HG02970 (cell line): ENCODE measurements around the gene PTPN4.
"Not testable (repeated sequence)": the region's sequence is repeated elsewhere in the genome, so short reads cannot be mapped to it uniquely, and the experiment has no call there.

Experiments used
- ATAC-seq: cut with Tn5 transposase; IDR thresholded peaks from one replicate; pipeline ENCODE4 v1.9.1; 2021; ENCODE audit warnings: mild to moderate bottlenecking, moderate library complexity, moderate number of reproducible peaks; ENCODE audit not compliant: unreplicated experiment, low FRiP score

PTPN4 gene

DNA sequence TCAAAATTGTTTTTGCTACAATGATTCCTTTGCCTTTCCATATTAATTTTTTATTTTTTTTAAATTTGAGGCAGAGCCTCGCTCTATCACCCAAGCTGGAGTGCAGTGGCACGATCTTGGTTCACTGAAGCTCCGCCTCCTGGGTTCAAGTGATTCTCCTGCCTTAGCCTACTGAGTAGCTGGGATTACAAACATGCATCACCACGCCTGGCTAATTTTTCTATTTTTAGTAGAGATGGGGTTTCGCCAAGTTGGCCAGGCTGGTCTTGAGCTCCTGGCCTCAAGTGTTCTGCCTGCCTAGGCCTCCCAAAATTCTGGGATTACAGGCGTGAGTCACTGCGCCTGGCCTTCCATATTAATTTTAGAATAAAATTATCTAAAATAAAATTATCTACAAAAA is 41.3 kb downstream of the PTPN4 start:
- ATAC-seq = no peak

DNA sequence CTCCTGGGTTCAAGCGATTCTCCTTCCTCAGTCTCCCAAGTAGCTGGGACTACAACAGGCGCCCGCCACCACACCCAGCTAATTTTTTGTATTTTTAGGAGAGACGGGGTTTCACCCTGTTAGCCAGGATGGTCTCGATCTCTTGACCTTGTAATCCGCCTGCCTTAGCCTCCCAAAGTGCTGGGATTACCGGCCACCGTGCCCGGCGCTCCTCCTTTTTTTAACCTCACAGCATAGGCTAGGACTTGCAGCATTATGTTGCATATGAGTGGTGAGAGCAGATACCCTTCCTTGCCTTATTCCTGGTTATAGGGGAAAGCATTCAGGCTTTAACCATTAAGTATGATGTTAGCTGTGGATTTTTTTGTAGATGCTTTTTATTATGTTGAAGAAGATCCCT is 42.3 kb downstream of the PTPN4 start:
- ATAC-seq = not testable (repeated sequence)

DNA sequence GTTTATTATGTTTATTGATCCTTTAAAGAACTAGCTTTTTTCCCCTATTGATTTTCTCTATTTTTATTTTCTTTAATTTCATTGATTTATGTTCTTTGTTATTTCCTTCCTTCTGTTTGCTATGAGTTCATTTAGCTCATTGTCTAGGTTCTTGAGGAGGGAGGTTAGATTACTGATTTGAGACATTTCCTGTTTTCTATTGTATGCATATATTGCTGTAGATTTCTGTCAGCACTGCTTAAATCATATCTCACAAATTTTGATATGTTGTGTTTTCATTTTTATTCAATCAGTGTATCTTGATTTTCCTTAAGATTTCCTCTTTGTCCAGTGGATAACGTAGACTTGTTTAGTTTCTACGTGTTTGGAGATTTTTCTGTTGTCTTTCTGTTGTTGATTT is 43.4 kb downstream of the PTPN4 start:
- ATAC-seq = no peak

DNA sequence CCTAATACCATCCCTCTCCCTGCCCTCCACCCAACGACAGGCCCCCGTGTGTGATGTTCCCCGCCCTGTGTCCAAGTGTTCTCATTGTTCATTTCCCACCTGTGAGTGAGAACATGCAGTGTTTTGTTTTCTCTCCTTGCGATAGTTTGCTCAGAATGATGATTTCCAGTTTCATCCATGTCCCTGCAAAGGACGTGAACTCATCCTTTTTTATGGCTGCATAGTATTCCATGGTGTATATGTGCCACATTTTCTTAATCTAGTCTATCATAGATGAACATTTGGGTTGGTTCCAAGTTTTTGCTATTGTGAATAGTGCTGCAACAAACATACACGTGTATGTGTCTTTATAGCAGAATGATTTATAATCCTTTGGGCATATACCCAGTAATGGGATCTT is 44.7 kb downstream of the PTPN4 start:
- not testable (repeated sequence) for ATAC-seq

DNA sequence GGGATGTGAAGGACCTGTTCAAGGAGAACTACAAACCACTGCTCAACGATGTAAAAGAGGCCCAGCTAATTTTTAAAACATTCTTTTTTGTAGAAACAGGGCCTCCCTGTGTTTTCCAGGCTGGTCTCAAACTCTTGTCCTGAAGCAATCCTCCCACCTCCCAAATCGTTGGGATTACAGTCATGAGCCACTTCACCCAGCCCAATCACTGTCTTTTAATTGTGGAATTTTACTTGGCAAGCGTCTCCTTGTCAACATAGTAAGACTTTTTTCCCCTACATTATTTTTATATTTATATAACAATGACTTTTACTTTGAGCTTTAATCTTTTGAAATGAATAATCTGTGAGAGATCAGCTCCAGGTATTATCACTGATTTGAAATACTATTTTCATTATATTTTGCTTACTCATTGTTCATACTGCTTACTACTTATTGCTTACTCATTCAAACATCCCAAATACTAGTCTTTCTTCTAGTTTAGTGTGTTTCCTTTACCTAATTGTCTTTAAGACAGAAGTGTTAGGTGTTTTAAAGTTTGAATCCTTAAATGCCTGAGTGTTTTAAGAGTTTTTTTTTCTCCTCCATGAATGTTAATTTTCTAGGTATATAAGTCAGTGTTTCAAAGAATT is 48.9 kb downstream of the PTPN4 start:
- ATAC-seq = no peak

DNA sequence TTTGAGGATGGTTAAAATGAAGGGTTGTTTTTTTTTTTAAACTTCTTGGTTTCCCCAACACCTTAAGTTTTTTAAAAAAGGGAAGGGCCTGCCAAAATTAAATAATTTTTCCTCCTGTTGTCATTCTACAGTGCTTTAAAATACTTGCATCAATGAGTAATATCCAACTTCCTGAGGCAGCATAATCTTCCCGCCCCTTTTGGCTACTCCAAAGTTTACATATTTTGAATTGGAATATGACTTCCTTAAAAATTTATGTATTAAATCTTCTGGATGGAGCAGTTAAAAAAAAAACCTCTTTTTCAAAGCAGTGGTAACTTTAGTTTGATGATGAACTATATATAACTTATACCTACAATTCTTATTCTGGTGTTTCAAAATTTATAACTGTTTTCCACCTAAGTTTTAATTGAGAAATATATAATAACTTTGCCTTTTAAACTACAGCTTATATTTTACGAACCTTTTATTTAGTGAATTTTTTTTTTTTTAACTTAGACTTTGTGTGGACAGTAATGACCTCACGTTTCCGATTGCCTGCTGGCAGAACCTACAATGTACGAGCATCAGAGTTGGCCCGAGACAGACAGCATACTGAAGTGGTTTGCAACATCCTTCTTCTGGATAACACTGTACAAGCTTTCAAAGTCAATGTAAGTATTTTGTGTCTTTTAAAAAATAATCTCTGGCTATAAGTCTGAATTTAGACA is 49.8 kb downstream of the PTPN4 start:
- ATAC-seq = no peak

DNA sequence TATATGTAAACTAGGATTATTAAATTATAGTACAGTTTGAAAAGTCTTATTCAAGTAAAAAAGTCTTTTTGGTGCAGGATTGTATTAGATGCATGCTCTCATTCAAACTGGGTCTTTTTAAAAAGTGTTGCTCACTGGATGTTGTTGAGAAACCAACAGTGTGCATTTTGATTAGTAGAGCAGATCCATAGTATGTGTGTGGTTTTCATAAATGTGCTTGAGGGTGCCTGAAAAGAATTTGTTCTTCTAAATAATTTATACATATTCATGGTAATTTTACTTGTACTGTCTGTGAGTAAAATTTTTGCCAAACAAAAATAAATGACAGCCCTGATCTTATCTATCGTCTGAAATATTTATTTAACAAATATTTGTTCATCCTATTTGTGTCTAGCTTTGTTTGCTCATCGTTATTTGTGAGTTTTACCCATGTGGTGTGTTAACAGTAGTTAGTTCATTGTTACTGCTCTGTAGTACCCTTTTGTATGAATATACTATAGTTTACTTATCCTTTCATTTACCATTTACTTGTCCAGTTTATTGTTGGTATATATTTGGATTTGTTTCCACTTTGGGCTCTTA is 50.4 kb downstream of the PTPN4 start:
- no peak for ATAC-seq

DNA sequence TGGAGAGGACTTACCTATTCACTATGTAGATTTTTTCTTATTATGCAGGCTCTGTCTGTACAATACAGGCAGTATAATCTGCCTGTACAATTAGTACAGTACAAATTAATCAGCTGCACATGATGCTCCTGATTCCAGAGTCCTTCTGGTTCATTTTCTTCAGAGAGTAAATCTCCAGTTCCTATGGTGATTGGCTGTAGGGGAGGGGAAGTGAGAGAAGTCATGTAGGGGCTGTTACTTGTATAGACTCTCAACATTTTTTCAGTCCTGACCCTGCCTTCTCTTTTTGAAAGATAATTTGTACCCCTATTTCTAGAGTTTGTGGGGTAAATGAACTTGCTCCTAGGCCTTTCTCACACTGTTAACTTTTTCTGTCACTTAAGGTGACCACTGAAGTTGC is 54.5 kb downstream of the PTPN4 start:
- no peak for ATAC-seq

DNA sequence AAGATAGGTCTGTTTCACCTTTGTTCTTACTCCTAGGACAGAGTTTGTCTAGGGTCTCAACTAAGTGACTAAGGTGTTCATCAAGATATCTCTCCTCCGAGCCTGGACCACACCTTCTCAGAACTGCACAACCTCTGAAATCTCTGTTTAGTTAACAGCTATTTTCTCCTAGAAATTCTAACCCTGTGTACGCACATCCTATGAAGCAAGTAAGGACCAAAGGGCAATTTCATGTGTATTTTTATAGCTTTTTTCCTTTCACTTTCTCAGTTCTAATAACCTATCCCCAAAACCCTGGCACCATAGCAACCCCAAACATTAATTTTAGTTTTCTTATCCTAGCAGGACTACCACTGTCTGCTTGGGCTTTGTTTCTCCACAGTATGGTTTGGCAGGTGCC is 59.1 kb downstream of the PTPN4 start:
- no peak for ATAC-seq

DNA sequence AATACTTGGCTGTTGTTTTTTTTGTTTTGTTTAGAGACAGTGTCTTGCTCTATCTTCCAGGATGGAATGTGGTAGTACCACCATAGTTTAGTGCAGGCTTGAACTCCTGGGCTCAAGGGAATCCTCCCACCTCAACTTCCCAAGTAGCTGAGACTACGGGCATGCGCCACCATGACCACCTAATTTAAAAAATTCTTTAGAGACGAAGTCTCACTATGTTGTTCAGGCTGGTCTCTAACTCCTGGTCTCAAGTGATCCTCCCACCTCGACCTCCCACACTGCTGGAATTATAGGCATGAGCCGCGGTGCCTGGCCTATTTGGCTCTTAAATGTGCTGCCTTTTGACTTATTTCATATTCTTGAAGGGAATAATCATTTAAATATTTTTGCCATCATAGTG is 60.1 kb downstream of the PTPN4 start:
- ATAC-seq = no peak

DNA sequence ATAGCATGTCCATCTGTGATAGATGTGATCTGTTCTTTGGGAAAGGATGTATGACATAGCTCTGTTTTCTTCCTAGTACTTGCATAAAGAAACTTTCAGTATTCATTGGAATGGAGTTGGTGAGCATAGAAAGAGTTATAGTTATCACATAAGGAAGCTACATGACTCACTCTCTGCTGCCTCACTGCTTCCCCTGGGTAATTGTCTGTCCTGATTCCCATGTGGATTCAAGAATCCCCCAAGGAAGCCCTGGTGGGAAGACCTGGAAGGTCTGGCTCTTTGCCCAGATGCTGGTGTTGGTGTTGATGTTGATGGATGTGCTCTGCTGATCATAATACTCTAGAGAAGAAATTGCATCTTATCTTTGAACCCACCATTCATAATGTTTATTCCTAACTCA is 60.6 kb downstream of the PTPN4 start:
- no peak for ATAC-seq

DNA sequence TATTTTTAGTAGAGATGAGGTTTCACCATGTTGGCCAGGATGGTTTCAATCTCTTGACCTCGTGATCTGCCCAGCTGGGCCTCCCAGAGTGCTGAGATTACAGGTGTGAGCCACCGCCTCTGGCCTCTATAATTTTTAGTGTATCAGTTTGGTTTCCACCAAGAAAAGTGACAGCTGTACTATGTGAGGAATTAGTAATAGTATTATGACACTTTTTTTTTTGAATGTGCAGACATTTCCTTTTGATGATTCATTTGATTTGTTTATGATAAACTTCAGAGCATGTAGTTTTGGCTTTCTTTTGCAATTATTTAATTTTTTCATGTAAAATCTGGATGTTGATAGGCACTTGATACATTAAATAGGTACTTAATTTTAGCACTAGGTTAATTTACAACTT is 61.5 kb downstream of the PTPN4 start:
- no peak for ATAC-seq

DNA sequence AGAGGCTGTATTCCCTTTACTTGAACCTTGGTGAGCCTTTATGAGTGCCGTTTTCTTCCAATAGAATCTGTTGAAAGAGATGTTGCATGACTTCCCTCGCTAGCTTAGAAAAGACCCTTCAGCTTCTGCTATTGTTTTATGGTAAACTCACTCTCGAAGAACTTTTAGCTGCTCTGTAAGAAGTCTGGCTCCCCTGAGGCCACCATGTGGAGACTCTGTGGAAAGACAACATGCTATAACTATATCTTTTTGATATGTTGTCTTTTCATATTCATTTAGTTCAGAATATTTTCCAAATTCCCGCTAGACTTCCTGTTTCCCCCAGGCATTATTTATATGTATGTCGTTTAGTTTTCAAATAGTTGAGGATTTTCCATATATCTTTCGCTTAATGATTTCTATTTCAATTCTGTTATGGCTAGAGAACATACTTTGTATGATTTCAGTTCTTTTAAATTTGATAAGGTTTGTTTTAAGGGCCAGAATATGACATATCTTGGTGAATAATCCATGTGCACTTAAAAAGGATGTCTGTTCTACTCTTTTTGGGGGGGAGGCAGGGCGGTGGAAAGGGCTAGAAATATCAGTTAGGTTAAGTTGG is 64.1 kb downstream of the PTPN4 start:
- no peak for ATAC-seq

DNA sequence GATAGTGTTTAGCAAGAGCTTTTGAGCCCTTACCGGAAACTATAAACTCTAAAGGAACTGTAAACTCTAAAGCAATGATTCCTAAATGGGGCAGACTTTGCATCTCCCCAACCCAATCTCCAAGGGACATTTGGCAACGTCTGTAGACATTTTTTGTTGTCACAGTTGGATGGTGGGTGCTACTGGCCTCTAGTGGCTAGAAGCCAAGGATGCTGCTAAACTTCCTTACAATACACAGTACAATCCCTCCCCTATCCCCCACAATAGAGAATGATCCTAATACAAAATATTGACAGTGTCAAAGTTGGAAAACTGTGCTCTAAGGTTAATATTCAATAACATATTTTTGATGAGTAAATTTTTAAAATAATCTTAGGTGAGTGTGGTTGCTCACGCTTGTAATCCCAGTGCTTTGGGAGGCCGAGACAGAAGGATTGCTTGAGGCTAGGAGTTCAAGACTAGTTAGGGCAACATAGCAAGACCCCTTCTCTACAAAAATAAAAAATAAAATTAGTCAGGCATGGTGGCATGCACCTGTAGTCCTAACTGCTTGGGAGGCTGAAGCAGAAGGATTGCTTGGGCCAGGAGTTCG is 66.7 kb downstream of the PTPN4 start:
- no peak for ATAC-seq

DNA sequence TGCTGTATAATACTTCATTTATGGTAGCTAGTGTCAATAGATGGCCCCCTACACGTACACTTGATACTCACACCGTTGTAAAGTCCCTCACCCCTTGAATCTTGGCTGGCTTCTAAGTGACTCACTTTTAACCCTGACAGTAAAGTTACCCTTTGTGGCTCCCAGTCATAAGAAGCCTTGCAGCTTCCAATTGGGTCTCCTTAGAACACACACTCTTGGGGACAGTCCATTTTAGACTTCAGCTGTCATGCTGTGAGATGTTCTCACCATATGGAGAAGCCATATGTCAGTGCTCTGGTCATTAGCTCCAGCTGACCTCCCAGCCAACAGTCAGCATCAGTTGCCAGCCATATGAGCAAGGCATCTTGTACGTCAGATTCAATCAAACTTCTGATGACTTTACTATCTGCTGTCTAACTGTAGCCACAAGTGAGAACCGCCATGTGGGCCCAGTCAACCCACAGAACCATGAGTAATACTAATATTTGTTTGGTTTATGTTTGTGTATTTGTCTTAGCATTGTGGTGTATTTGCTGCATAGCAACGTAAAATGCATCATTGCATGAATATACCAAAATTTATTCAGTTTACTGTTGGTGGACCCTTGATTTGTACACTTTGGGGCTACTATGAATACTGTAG is 68.3 kb downstream of the PTPN4 start:
- no peak for ATAC-seq

DNA sequence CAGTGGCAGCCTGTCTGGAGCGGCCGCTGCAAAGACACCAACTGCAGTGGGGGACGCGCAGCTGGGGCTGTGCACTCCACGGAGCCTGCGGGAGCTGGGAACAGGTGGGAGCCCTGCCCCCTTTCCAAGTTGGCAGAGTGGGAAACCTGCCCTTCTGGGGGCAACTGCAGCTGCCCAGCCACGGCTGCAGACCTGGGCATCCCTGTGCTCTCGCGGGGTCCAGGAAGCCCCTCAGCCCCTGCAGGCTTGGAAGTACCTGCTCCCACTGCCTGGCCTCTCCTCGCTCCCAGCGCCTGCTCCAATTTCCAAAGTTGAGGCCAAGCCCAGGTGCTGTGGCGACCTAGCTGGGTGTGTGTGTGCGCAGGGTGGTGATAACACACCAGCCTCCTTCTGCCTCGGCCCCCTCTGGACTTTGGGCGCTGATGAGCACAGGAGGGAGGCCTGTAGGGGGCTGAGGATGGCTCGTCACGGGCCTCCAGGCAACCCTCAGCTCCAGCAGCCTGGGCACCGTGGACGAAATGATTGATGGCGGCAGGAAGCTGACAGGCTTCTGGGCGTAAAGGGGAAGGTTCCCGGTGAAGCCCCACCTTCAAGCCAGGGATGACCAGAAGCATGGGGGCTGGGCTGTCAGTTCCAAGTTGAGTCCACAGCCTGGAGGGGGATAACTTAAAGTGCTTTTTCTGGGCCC is 76.9 kb downstream of the PTPN4 start:
- no peak for ATAC-seq

DNA sequence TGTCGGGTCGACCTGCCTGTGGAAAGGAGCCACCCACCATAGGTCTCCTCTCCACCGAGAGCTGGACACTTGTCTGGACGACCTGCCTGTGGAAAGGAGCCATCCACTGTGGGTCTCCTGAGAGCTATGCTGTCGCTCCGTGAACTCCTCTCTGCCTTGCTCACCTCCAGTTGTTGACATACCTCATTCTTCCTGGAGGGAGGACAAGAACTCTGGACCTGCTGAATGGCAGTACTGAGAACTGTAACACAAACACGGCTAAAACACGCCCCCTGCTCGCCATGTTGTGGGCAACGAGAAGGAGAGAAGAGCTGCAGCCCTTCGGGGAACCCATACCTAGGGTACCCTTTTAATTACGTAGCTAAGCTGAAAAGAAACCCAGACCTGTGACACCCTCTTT is 77.6 kb downstream of the PTPN4 start:
- ATAC-seq = no peak

DNA sequence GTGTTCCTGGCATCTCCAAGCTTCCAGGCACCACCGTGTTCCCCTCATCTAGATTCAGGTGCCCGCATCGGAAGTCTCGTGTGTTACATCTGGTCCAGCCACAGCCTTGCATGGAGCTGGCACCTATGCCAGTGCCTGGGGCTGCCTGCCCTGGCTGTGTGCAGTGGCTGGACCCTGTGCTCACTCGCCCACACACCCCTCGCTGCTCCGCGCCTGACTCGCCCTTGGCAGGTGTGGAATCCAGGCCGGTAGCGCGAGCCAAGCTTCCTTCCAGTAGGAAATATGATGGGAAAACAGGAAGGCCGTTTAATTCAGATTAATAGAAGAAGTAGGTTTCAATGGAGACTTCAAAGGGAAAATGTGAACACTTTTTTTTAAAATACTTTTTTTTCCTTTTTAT is 78.0 kb downstream of the PTPN4 start:
- no peak for ATAC-seq

DNA sequence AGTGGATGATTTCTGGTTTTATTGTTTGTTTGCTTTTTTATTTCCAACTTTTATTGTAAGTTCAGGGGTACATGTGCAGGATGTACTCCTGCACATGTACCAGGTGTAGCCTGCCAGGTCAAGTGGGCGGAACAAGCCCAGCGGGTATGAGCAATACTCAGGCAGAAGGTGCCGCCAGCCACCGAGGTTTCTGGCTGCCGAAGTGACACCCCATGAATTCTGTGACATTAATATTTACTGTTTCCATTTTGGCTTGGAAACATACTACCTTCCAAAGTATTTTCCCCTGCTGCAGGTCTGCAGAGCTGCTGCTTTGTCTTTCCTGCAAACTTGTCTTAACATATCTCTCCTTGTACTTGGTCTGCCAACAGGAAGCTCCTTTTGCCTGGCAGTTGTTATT is 78.5 kb downstream of the PTPN4 start:
- ATAC-seq = no peak

DNA sequence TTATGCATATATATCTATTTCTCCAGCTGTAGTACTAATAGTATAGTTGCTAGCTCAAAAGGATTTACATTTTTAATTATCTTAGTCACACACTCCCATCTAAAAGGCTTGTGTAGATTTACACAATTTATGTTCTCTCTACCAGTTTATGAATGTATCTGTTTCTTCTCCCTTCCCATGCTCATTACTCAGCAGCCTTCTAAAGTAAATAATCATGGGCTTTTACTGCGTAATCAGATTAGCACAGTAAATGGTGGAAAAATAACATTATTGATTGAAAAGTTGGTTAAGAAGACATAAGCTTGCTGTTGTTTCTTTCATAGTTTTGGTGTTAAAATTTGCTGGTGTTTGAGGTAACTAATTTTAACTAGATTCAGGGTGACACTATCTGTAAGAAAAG is 81.8 kb downstream of the PTPN4 start:
- ATAC-seq = no peak
